Measurements from ENCODE around the gene CEMIP2. TPM values are rescaled to one million over a fixed set of nuclear protein-coding genes. Genes with fewer than 3 reads are reported as not detected.
"Not testable (repeated sequence)": the region's sequence is repeated elsewhere in the genome, so short reads cannot be mapped to it uniquely, and the experiment has no call there.

Gene CEMIP2
- total RNA-seq, 5 donors from 2014 or later (not counting 1 experiment from before 2014, with no cell fraction given) = 82.1 to 285 (median 90.8) TPM

DNA sequence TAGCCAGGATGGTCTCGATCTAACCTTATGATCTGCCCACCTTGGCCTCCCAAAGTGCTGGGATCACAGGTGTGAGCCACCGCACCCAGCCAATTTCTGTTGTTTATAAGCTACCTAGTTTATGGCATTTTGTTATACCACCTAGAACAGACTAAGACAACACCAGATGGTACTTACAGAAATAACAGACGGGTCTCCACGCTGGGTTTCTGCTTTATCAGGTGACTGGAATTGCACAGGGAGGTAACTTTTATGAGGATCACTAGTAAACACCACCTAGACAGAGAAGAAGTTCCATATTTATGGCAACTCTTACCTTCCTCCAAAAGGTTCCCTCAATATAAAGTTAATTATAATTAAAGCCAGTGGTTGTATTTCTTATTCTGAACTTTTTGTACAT is 74.0 kb downstream of the CEMIP2 start:
- DNase-seq (no peak), ATAC-seq (replicated peaks in 1 of 4) (no peak)
- H3K27ac ChIP-seq (ENCODE audit: low read length) = no peak overlapping the region
- peaks cover 8 to 76% of the 10 kb centered on the region in 2 donors for H3K36me3 ChIP-seq (ENCODE audit: control insufficient read depth in 2 of 2, extremely low read depth in 1 of 2, insufficient read depth in 1 of 2, low read length in 1 of 2)
- WGBS (ENCODE audit: insufficient coverage) = 100% methylated on average over 1 of the region's 4 CpGs
- no peaks in the 10 kb centered on the region for H3K27me3 ChIP-seq (replicated peaks in 1 of 2; ENCODE audit: control insufficient read depth in 2 of 2, extremely low read depth in 1 of 2, insufficient read depth in 2 of 2, low read length in 1 of 2)
- no peak overlapping the region for H3K4me3 ChIP-seq (ENCODE audit: control insufficient read depth in 1 of 2, extremely low read depth in 1 of 2, low read length in 1 of 2)
- no peak overlapping the region for H3K27ac Mint-ChIP-seq
- no peaks in the 10 kb centered on the region for H3K4me1 ChIP-seq (ENCODE audit: control insufficient read depth in 1 of 2, extremely low read depth in 1 of 2, insufficient read depth in 2 of 2, low read length in 2 of 2)
- H3K9me3 ChIP-seq = no peaks in the 10 kb centered on the region
- no peaks in the 10 kb centered on the region for H3K27me3 Mint-ChIP-seq
- peaks cover 11 to 15% (median 12%) of the 10 kb centered on the region in 3 donors for H3K4me1 Mint-ChIP-seq
- CTCF ChIA-PET = no interaction called here
- POLR2A ChIA-PET = no interaction called here
- H3K36me3 Mint-ChIP-seq = peaks cover 60% of the 10 kb centered on the region
- H3K4me3 Mint-ChIP-seq = no peak overlapping the region
- no peaks in the 10 kb centered on the region for H3K9me3 Mint-ChIP-seq

DNA sequence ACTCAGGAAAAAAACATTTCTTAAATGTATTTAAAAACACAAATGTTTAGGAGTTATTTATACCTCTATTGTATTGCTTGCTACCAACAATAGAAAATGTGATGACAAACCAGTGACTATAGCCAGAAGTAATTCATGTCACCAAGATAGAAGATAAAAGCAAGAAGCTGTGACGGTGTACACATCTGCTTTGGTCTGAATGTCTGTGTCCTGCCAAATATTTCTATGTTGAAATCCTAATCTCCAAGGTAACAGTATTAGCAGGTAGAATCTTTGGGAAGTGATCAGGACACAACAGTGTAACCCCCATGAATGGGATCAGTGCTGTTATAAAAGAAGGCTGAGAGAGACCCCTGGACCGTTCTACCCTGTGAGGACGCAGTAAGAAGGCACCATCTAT is 74.7 kb downstream of the CEMIP2 start:
- DNase-seq (no peak), ATAC-seq (replicated peaks in 1 of 4) (no peak)
- Histone ChIP-seq H3K4me1 (ENCODE audit: control insufficient read depth in 1 of 2, extremely low read depth in 1 of 2, insufficient read depth in 2 of 2, low read length in 2 of 2) (peaks cover 0 to 1% of the 10 kb centered on the region in 2 experiments), H3K27ac (ENCODE audit: low read length) (no peak overlapping the region), H3K9me3 (no peaks in the 10 kb centered on the region), H3K36me3 (ENCODE audit: control insufficient read depth in 2 of 2, extremely low read depth in 1 of 2, insufficient read depth in 1 of 2, low read length in 1 of 2) (peaks cover 8 to 75% of the 10 kb centered on the region in 2 donors), H3K27me3 (replicated peaks in 1 of 2; ENCODE audit: control insufficient read depth in 2 of 2, extremely low read depth in 1 of 2, insufficient read depth in 2 of 2, low read length in 1 of 2) (no peaks in the 10 kb centered on the region), H3K4me3 (ENCODE audit: control insufficient read depth in 1 of 2, extremely low read depth in 1 of 2, low read length in 1 of 2) (no peak overlapping the region)
- peaks cover 60% of the 10 kb centered on the region for H3K36me3 Mint-ChIP-seq
- H3K27me3 Mint-ChIP-seq = no peaks in the 10 kb centered on the region
- WGBS (ENCODE audit: insufficient coverage) = 100% methylated on average over 1 of the region's 3 CpGs
- H3K4me1 Mint-ChIP-seq = peaks cover 17 to 22% (median 18%) of the 10 kb centered on the region in 3 donors
- ChIA-PET POLR2A (no interaction called here), CTCF (interaction anchor here in 1 of 2 donors (0.6 kb wide), 1 partner anchor 24 kb away, joined by 3 read pairs; no protein-coding TSS in a partner anchor)
- H3K27ac Mint-ChIP-seq = no peak overlapping the region
- H3K4me3 Mint-ChIP-seq = no peak overlapping the region
- H3K9me3 Mint-ChIP-seq = no peaks in the 10 kb centered on the region

- H3K27ac Mint-ChIP-seq = peak overlapping the region in 1 of 2 donors; percentile 58
- Histone ChIP-seq H3K4me3 (ENCODE audit: control insufficient read depth in 1 of 2, extremely low read depth in 1 of 2, low read length in 1 of 2) (no peak overlapping the region), H3K27ac (ENCODE audit: low read length) (no peak overlapping the region), H3K27me3 (replicated peaks in 1 of 2; ENCODE audit: control insufficient read depth in 2 of 2, extremely low read depth in 1 of 2, insufficient read depth in 2 of 2, low read length in 1 of 2) (no peaks in the 10 kb centered on the region), H3K9me3 (no peaks in the 10 kb centered on the region), H3K4me1 (ENCODE audit: control insufficient read depth in 1 of 2, extremely low read depth in 1 of 2, insufficient read depth in 2 of 2, low read length in 2 of 2) (peaks cover 0 to 13% of the 10 kb centered on the region in 2 experiments), H3K36me3 (ENCODE audit: control insufficient read depth in 2 of 2, extremely low read depth in 1 of 2, insufficient read depth in 1 of 2, low read length in 1 of 2) (peaks cover 8 to 71% of the 10 kb centered on the region in 2 donors)
- peaks cover 23 to 30% (median 25%) of the 10 kb centered on the region in 3 donors for H3K4me1 Mint-ChIP-seq
- POLR2A ChIA-PET = interaction anchor here in 1 of 2 donors (0.6 kb wide), 1 partner anchor 77 kb away, joined by 3 read pairs; no protein-coding TSS in a partner anchor
- ATAC-seq (replicated peaks in 1 of 4) = no peak
- no peak overlapping the region for H3K4me3 Mint-ChIP-seq
- no peak for DNase-seq
- no peaks in the 10 kb centered on the region for H3K27me3 Mint-ChIP-seq
- 88% methylated on average over 1 of the region's 1 CpG for WGBS (ENCODE audit: insufficient coverage)
- CTCF ChIA-PET = interaction anchor here in 1 of 2 donors (0.5 kb wide), 1 partner anchor 24 kb away, joined by 3 read pairs; no protein-coding TSS in a partner anchor
- H3K36me3 Mint-ChIP-seq = peaks cover 59% of the 10 kb centered on the region
- H3K9me3 Mint-ChIP-seq = no peaks in the 10 kb centered on the region
These were observed 76.0 kb downstream of the CEMIP2 start for GRCh38 chr9:71692337-71692736.

DNA sequence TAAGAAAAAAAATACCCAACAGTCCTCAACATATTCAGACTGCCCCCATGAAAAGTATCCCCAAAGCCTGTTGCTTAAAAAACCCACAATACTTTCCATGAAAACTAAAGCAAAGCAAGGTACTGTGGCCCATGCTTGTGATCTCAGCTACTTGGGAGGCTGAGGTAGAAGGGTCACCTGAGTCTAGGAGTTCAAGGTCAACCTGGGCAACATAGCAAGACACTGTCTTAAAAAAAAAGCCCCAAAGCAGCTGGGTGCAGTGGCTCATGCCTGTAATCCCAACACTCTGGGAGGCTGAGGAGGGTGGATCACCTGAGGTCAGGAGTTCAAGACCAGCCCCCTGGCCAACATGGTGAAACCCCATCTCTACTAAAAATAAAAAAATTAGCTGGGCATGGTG is 76.7 kb downstream of the CEMIP2 start:
- peaks cover 54% of the 10 kb centered on the region for H3K36me3 Mint-ChIP-seq
- DNase-seq; H3K9me3 ChIP-seq; ATAC-seq (replicated peaks in 1 of 4); CTCF ChIA-PET; H3K9me3 Mint-ChIP-seq; H3K27me3 ChIP-seq (replicated peaks in 1 of 2; ENCODE audit: control insufficient read depth in 2 of 2, extremely low read depth in 1 of 2, insufficient read depth in 2 of 2, low read length in 1 of 2); H3K27ac Mint-ChIP-seq; H3K4me3 ChIP-seq (ENCODE audit: control insufficient read depth in 1 of 2, extremely low read depth in 1 of 2, low read length in 1 of 2); H3K27ac ChIP-seq (ENCODE audit: low read length); H3K27me3 Mint-ChIP-seq; H3K4me3 Mint-ChIP-seq: not testable (repeated sequence)
- H3K36me3 ChIP-seq (ENCODE audit: control insufficient read depth in 2 of 2, extremely low read depth in 1 of 2, insufficient read depth in 1 of 2, low read length in 1 of 2) = peaks cover 8 to 65% of the 10 kb centered on the region in 2 donors
- H3K4me1 ChIP-seq (ENCODE audit: control insufficient read depth in 1 of 2, extremely low read depth in 1 of 2, insufficient read depth in 2 of 2, low read length in 2 of 2) = peaks cover 2 to 14% of the 10 kb centered on the region in 2 experiments
- POLR2A ChIA-PET = interaction anchor here (0.5 to 0.7 kb wide), 3 partner anchors 161 to 1109 kb away, joined by 3 to 7 read pairs (median 3); no protein-coding TSS in a partner anchor
- peaks cover 28 to 36% (median 30%) of the 10 kb centered on the region in 3 donors for H3K4me1 Mint-ChIP-seq

DNA sequence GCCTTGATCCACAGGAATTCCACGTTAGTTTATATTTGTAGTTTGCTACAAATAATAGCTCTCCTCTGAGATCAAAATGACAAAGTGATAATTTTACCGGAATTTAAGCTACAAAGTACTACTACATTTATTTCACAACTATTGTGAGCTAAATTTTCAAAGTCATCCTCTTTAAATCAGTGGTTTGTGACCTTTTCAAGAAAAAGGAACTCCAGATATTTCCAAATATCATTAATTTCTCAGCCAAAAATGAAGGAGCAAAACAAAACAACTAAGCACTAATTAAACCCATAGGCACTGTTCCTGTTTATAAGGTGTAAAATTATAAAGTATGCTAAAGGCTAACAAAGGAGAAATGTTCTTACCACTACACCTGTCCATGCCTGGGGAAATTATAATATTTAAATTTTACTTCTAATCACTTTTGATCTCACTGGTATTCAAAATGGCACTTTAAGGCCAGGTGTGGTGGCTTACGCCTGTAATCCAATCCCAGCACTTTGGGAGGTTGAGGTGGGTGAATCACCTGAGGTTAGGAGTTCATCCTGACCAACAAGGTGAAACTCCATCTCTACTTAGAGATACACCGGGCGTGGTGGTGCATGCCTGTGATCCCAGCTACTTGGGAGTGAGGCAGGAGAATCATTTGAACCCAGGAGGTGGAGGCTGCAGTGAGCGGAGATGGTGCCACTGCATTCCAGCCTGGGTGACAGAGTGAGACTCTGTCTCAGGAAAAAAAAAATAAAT is 77.5 kb downstream of the CEMIP2 start:
- WGBS (ENCODE audit: insufficient coverage) = no CpG with 5 or more reads among the region's 6 CpGs
- Mint-ChIP-seq H3K27me3 (no peaks in the 10 kb centered on the region), H3K27ac (peak overlapping the region; percentile 35 to 63), H3K4me1 (peaks cover 36 to 43% (median 36%) of the 10 kb centered on the region in 3 donors), H3K9me3 (no peaks in the 10 kb centered on the region), H3K36me3 (peaks cover 53% of the 10 kb centered on the region), H3K4me3 (no peak overlapping the region)
- H3K27ac ChIP-seq (ENCODE audit: low read length) = no peak overlapping the region
- CTCF ChIA-PET = interaction anchor here in 1 of 2 donors (2.0 kb wide), 1 partner anchor 86 kb away, joined by 5 read pairs; no protein-coding TSS in a partner anchor
- H3K36me3 ChIP-seq (ENCODE audit: control insufficient read depth in 2 of 2, extremely low read depth in 1 of 2, insufficient read depth in 1 of 2, low read length in 1 of 2) = peaks cover 8 to 63% of the 10 kb centered on the region in 2 donors
- no peak overlapping the region for H3K4me3 ChIP-seq (ENCODE audit: control insufficient read depth in 1 of 2, extremely low read depth in 1 of 2, low read length in 1 of 2)
- POLR2A ChIA-PET = interaction anchor here (0.5 to 0.7 kb wide), 2 partner anchors 161 to 1109 kb away, joined by 3 read pairs; no protein-coding TSS in a partner anchor
- ATAC-seq (replicated peaks in 1 of 4) (no peak), DNase-seq (no peak)
- H3K4me1 ChIP-seq (ENCODE audit: control insufficient read depth in 1 of 2, extremely low read depth in 1 of 2, insufficient read depth in 2 of 2, low read length in 2 of 2) = peaks cover 9 to 21% of the 10 kb centered on the region in 2 experiments
- no peaks in the 10 kb centered on the region for H3K9me3 ChIP-seq
- H3K27me3 ChIP-seq (replicated peaks in 1 of 2; ENCODE audit: control insufficient read depth in 2 of 2, extremely low read depth in 1 of 2, insufficient read depth in 2 of 2, low read length in 1 of 2) = no peaks in the 10 kb centered on the region

GRCh38 chr9:71690063-71690688 is 78.1 kb downstream of the CEMIP2 start:
- CTCF ChIA-PET = interaction anchor here (1.2 to 2.0 kb wide), 3 partner anchors 85 to 335 kb away, joined by 4 to 5 read pairs (median 4); no protein-coding TSS in a partner anchor
- Mint-ChIP-seq H3K9me3 (no peaks in the 10 kb centered on the region), H3K36me3 (peaks cover 53% of the 10 kb centered on the region), H3K4me3 (peak overlapping the region in 1 of 3 donors; percentile 3), H3K27ac (peak overlapping the region; percentile 27 to 35), H3K4me1 (peaks cover 42 to 50% (median 43%) of the 10 kb centered on the region in 3 donors), H3K27me3 (no peaks in the 10 kb centered on the region)
- H3K27me3 ChIP-seq (replicated peaks in 1 of 2; ENCODE audit: control insufficient read depth in 2 of 2, extremely low read depth in 1 of 2, insufficient read depth in 2 of 2, low read length in 1 of 2) = no peaks in the 10 kb centered on the region
- POLR2A ChIA-PET = interaction anchor here in 1 of 2 donors (0.6 kb wide), 1 partner anchor 335 kb away, joined by 3 read pairs; no protein-coding TSS in a partner anchor
- H3K4me1 ChIP-seq (ENCODE audit: control insufficient read depth in 1 of 2, extremely low read depth in 1 of 2, insufficient read depth in 2 of 2, low read length in 2 of 2) = peaks cover 16 to 26% of the 10 kb centered on the region in 2 experiments
- DNase-seq (no peak), ATAC-seq (replicated peaks in 1 of 4) (no peak)
- H3K36me3 ChIP-seq (ENCODE audit: control insufficient read depth in 2 of 2, extremely low read depth in 1 of 2, insufficient read depth in 1 of 2, low read length in 1 of 2) = peaks cover 8 to 58% of the 10 kb centered on the region in 2 donors
- H3K27ac ChIP-seq (ENCODE audit: low read length) = no peak overlapping the region
- no peak overlapping the region for H3K4me3 ChIP-seq (ENCODE audit: control insufficient read depth in 1 of 2, extremely low read depth in 1 of 2, low read length in 1 of 2)
- H3K9me3 ChIP-seq = no peaks in the 10 kb centered on the region
- WGBS (ENCODE audit: insufficient coverage) = 84% methylated on average over 9 of the region's 10 CpGs
